HEK293T (cell line): ENCODE data around the gene DVL2.

Experiments used
- BHLHE40 ChIP-seq: fragments of 450-650 bp; IDR thresholded peaks from 2 replicates; pipeline ENCODE4 v1.6.1; 2016; ENCODE audit warnings: mild to moderate bottlenecking, moderate library complexity, borderline replicate concordance
- CTBP1 ChIP-seq: fragments of 450-650 bp; IDR thresholded peaks from 2 replicates; pipeline ENCODE4 v1.6.1; 2016; ENCODE audit warnings: borderline replicate concordance
- ELF4 ChIP-seq: fragments of 450-650 bp; IDR thresholded peaks from 2 replicates; pipeline ENCODE4 v1.6.1; 2017; ENCODE audit warnings: antibody characterized with exemption
- FOXA1 ChIP-seq: fragments of 450-650 bp; IDR thresholded peaks from 2 replicates; pipeline ENCODE4 v1.6.1; 2016; ENCODE audit warnings: mild to moderate bottlenecking
- FOXK2 ChIP-seq: fragments of 450-650 bp; IDR thresholded peaks from 2 replicates; pipeline ENCODE4 v1.6.1; 2016; ENCODE audit warnings: mild to moderate bottlenecking
- FOXM1 ChIP-seq: fragments of 450-650 bp; IDR thresholded peaks from 2 replicates; pipeline ENCODE4 v1.6.1; 2017; ENCODE audit warnings: mild to moderate bottlenecking, borderline replicate concordance
- HDGF ChIP-seq: fragments of 450-650 bp; IDR thresholded peaks from 2 replicates; pipeline ENCODE4 v1.6.1; 2017; ENCODE audit warnings: antibody characterized with exemption, borderline replicate concordance
- L3MBTL2 ChIP-seq: fragments of 450-650 bp; conservative IDR thresholded peaks from 2 replicates; pipeline ENCODE4 v1.6.1; 2016; ENCODE audit warnings: mild to moderate bottlenecking
- NFRKB ChIP-seq: fragments of 450-650 bp; IDR thresholded peaks from 2 replicates; pipeline ENCODE4 v1.6.1; 2016; ENCODE audit warnings: mild to moderate bottlenecking, moderate library complexity
- PKNOX1 ChIP-seq: fragments of 450-650 bp; IDR thresholded peaks from 2 replicates; pipeline ENCODE4 v1.6.1; 2016
- SP1 ChIP-seq: fragments of 450-650 bp; IDR thresholded peaks from 2 replicates; pipeline ENCODE4 v1.6.1; 2017
- SUZ12 ChIP-seq: fragments of 450-650 bp; IDR thresholded peaks from 2 replicates; pipeline ENCODE4 v1.6.1; 2016; ENCODE audit warnings: mild to moderate bottlenecking
- TARDBP ChIP-seq: fragments of 450-650 bp; IDR thresholded peaks from 2 replicates; pipeline ENCODE4 v1.6.1; 2016
- ZNF384 ChIP-seq: fragments of 450-650 bp; IDR thresholded peaks from 2 replicates; pipeline ENCODE4 v1.6.1; 2016

DNA sequence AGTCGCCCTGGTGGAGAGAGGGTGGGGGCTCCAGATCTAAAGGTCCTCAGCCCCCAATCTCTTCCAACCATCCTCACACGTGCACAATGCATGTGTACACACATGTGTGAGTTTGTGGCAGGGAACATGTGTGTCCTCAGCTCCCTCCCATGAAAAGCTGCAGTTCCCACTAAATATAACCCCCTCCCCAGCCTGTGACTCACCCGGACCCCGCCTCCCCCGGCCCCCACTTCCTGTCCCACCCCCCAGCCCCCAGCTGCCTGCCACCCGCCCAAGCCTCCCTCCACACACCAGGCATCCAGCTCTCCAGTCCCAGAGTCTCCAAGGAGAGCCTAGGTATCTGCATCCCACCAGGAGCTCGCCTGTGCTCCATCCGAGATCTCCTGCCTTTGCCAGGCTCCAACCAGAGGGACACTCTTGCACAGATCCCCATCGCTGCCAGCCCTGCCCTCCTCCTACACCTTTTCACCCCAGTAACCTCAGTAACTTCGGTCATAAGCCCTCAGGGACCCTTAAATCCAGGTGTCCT lies 18.6 kb downstream of the DVL2 start:
- TF ChIP-seq ZNF384, result no peak
- TF ChIP-seq ELF4, result no peak
- no peak for TF ChIP-seq SUZ12
- TF ChIP-seq SP1, result no peak
- no peak for TF ChIP-seq FOXM1
- no peak for TF ChIP-seq BHLHE40
- no peak for TF ChIP-seq FOXA1
- no peak for TF ChIP-seq NFRKB
- no peak for TF ChIP-seq CTBP1
- TF ChIP-seq HDGF, result no peak
- TF ChIP-seq FOXK2, result no peak
- TF ChIP-seq PKNOX1, result no peak
- no peak for TF ChIP-seq L3MBTL2
- no peak for TF ChIP-seq TARDBP
